Colon (tissue), 2 donors: Measurements from ENCODE around the gene PKIG.
"Not testable (repeated sequence)": the region's sequence is repeated elsewhere in the genome, so short reads cannot be mapped to it uniquely, and the experiment has no call there.

ENCODE experiments used
- FAIRE-seq: peaks from 2 replicates; lab custom pipeline; 2012; peaks lifted over from hg19 to GRCh38; lab: Jason Lieb, UNC
- donor health status: control.
- donor health status: control.

Gene PKIG

GRCh38 chr20:44572551-44573500, 9.6 kb upstream of the PKIG start:
- no peak for FAIRE-seq

GRCh38 chr20:44573501-44573869, 8.9 kb upstream of the PKIG start:
- no peak for FAIRE-seq

GRCh38 chr20:44574372-44574771, 8.0 kb upstream of the PKIG start:
- FAIRE-seq, result no peak

GRCh38 chr20:44576297-44576696, 6.1 kb upstream of the PKIG start:
- FAIRE-seq, result no peak

GRCh38 chr20:44579313-44580081, 2.9 kb upstream of the PKIG start:
- no peak for FAIRE-seq

GRCh38 chr20:44580581-44581268, 1.7 kb upstream of the PKIG start:
- FAIRE-seq, result no peak

GRCh38 chr20:44581515-44581914, 864 bp upstream of the PKIG start:
- FAIRE-seq, result no peak

GRCh38 chr20:44583157-44583556, 778 bp downstream of the PKIG start:
- FAIRE-seq, result no peak

- FAIRE-seq, result no peak
Observed at GRCh38 chr20:44584162-44584561, 1.8 kb downstream of the PKIG start.

- FAIRE-seq, result no peak
Observed at GRCh38 chr20:44585057-44585963, 2.9 kb downstream of the PKIG start.

GRCh38 chr20:44586289-44586911, 4.0 kb downstream of the PKIG start:
- FAIRE-seq, result no peak

GRCh38 chr20:44587035-44587980, 4.9 kb downstream of the PKIG start:
- no peak for FAIRE-seq

GRCh38 chr20:44588321-44588720, 5.9 kb downstream of the PKIG start:
- not testable (repeated sequence) for FAIRE-seq

GRCh38 chr20:44589537-44589936, 7.2 kb downstream of the PKIG start:
- FAIRE-seq, result no peak

- FAIRE-seq, result no peak
Observed at GRCh38 chr20:44590980-44591778, 8.8 kb downstream of the PKIG start.

GRCh38 chr20:44592366-44592765, 10.0 kb downstream of the PKIG start:
- no peak for FAIRE-seq

- FAIRE-seq, result no peak
Observed at GRCh38 chr20:44593751-44594150, 11.4 kb downstream of the PKIG start.

- no peak for FAIRE-seq
Observed at GRCh38 chr20:44594730-44595129, 12.4 kb downstream of the PKIG start.

- FAIRE-seq, result no peak
Observed at GRCh38 chr20:44596010-44596409, 13.6 kb downstream of the PKIG start.
